ENCODE data around the gene AVP.

DNA sequence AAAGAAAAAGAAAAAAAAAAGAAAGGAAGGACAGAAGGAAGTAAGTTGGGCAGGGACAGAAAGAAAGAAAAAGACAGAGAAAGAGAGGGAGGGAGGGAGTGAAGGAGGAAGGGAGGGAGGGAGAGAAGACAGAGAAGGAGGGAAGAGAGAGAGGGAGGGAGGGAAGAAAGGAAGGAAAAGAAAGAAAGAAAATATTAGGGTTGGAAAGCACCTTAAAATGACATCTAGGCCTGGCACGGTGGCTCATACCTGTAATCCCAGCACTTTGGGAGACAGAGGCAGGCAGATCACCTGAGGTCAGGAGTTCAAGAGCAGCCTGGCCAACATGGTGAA lies 42.0 kb upstream of the AVP start:
- TF ChIP-seq TCF4 (CRISPR knock-in tag; IDR thresholded peaks at IDR 0.05; ENCODE audit: borderline replicate concordance) = no peak
- TF ChIP-seq ZNF70 (CRISPR knock-in tag; IDR thresholded peaks at IDR 0.05) = no peak
- TF ChIP-seq, protein P1, sequence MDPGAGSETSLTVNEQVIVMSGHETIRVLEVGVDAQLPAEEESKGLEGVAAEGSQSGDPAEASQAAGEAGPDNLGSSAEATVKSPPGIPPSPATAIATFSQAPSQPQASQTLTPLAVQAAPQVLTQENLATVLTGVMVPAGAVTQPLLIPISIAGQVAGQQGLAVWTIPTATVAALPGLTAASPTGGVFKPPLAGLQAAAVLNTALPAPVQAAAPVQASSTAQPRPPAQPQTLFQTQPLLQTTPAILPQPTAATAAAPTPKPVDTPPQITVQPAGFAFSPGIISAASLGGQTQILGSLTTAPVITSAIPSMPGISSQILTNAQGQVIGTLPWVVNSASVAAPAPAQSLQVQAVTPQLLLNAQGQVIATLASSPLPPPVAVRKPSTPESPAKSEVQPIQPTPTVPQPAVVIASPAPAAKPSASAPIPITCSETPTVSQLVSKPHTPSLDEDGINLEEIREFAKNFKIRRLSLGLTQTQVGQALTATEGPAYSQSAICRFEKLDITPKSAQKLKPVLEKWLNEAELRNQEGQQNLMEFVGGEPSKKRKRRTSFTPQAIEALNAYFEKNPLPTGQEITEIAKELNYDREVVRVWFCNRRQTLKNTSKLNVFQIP (CRISPR knock-in tag; IDR thresholded peaks at IDR 0.05; ENCODE audit: borderline replicate concordance, low read depth) = no peak
- TF ChIP-seq ZNF8 (CRISPR knock-in tag; IDR thresholded peaks at IDR 0.05) = no peak
- TF ChIP-seq, protein P2, sequence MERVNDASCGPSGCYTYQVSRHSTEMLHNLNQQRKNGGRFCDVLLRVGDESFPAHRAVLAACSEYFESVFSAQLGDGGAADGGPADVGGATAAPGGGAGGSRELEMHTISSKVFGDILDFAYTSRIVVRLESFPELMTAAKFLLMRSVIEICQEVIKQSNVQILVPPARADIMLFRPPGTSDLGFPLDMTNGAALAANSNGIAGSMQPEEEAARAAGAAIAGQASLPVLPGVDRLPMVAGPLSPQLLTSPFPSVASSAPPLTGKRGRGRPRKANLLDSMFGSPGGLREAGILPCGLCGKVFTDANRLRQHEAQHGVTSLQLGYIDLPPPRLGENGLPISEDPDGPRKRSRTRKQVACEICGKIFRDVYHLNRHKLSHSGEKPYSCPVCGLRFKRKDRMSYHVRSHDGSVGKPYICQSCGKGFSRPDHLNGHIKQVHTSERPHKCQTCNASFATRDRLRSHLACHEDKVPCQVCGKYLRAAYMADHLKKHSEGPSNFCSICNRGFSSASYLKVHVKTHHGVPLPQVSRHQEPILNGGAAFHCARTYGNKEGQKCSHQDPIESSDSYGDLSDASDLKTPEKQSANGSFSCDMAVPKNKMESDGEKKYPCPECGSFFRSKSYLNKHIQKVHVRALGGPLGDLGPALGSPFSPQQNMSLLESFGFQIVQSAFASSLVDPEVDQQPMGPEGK (CRISPR knock-in tag; IDR thresholded peaks at IDR 0.05; ENCODE audit: borderline replicate concordance) = no peak
- TF ChIP-seq BACH2 (CRISPR knock-in tag; IDR thresholded peaks at IDR 0.05; ENCODE audit: borderline replicate concordance) = no peak
- no peak for TF ChIP-seq ARNTL (CRISPR knock-in tag; IDR thresholded peaks at IDR 0.05; ENCODE audit: borderline replicate concordance, low read depth)
- no peak for TF ChIP-seq ZNF565 (CRISPR knock-in tag; conservative IDR thresholded peaks at IDR 0.05; ENCODE audit: low read depth)
- no peak for TF ChIP-seq CSRNP3 (CRISPR knock-in tag; IDR thresholded peaks at IDR 0.05)
- no peak for TF ChIP-seq ZFP30 (CRISPR knock-in tag; IDR thresholded peaks at IDR 0.05)
- no peak for TF ChIP-seq ZFP3 (CRISPR knock-in tag; IDR thresholded peaks at IDR 0.05)
